IPS-NIHi7 (cell line): Measurements from ENCODE around the gene SIX1.

Experiments used
- DNase-seq: peaks from one replicate; pipeline ENCODE4 v3.0.0; 2012; ENCODE audit warnings: mixed read lengths; ENCODE audit errors: extremely low spot score

Gene SIX1

DNA sequence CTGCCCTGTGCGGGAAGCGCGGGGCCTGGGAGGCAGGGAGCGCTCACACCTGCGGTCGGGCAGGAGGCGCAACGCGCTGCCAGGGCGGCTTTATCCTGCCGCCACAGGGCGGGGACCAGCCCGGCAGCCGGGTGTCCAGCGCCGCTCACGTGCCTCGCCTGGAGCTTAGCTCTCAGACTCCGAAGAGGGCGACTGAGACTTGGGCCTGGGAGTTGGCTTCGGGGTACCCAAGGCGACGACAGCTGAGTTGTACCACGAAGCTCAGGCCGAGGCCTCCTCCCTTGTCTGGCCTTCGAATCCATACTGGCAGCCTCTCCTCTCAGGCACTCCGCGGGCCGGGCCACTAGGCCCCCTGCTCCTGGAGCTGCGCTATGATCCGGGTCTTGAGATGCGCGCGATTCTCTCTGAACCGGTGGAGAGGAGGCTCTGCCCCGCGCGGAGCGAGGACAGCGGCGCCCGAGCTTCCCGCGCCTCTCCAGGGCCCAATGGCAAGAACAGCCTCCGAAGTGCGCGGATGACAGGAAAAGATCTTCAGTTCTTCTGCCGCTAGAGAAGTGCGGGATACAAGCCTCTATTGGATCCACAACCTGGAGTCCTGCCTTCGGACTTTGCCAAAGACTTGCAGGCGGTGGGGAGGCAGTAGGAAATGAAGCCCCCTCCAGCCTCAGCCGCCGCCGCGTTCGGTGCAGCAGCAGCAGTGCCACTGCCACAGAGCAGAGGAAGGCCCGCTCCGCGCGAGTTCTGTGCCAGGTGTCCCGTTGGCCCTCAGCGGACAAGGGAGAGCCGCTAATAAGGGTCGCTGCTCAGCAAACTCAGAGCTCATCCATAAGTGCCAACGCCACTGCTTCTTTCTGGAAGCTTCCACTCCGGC lies 6.8 kb downstream of the SIX1 start:
- peak; percentile 38 for DNase-seq

DNA sequence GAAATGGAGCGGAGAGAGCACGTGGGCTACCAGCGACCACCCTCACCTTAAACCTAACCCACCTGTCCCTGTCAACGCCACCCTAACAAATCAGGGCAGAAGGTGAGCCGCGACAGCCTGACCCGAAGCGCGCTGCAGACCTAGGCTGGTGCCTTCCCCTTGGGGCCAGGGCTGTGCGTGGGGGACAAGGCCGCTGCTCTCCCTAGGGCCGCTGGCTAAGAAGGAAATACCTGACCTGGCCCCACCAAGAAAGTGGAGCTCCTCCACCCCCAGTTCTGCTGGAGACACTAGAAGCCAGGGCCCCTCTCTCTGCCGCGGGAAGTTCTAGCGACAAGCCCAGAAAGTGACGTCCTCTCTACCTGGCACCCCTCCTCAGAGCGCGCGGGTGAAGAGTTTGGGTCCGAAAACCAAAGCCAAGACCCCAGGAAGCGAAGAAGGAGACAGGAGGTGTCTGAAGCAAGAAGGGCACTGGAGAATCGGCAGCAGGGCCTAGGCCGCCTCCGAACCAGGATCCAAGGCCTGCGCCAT lies 7.5 kb downstream of the SIX1 start:
- no peak for DNase-seq

DNA sequence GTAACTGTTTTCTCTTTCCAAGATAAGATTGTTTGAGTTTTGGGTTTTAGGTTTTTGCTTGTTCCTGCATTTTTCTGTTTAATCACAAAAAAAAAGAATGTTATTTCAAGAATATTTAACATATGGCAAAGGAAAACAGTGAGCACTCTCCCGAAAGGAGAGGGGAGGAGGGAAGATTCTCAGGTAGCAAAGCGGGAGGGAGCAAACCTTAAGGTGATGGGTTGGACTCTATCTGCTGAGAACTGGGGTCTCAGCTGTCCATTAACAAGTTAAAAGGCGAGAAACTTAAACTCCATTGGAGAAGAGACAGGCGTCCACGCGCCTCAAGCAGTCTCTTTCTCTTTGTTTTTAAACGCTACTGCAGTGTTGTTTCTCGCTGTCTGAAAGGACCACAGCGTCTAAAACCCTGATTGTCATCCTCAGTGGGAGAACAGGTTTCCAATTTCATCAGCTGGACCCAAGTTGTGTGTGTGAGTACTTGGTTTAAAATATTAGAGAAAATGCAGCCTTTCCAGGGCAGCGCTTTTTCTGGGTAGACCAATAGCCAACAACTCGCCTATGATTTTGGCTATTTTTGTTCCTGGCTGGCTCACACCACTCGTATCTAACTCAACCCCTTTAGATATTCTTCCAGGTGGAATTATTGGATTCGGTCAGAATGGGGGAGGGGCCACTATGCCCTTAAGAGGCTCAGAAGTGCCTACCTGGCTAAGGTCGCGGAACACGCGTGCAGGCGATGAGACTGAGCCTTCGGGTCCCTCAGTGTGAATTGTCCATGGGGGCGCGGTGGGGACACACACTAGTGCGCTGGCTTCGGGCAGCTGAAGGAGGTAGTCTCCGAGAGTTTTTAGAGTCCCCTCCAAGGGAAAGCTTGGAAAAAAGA lies 8.2 kb downstream of the SIX1 start:
- DNase-seq: no peak

DNA sequence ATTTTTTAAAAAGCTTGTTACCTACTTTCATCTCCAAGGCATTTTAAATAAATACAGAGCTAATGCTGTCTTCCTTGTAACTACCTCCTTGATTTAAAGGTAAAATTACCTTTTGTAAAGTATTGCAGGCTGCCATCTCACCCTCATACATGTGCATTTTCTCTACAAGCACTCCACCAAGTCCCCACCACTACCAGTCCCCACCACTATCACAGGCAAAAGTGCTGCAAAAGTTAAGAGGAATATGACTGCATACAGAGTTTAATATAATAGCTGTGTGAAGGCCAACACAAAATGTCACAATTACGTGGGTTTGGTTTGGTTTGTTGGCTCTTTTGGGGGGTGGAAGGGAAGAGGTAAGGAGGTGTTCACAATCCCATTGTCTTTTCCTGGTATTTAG lies 9.6 kb downstream of the SIX1 start:
- DNase-seq: no peak

DNA sequence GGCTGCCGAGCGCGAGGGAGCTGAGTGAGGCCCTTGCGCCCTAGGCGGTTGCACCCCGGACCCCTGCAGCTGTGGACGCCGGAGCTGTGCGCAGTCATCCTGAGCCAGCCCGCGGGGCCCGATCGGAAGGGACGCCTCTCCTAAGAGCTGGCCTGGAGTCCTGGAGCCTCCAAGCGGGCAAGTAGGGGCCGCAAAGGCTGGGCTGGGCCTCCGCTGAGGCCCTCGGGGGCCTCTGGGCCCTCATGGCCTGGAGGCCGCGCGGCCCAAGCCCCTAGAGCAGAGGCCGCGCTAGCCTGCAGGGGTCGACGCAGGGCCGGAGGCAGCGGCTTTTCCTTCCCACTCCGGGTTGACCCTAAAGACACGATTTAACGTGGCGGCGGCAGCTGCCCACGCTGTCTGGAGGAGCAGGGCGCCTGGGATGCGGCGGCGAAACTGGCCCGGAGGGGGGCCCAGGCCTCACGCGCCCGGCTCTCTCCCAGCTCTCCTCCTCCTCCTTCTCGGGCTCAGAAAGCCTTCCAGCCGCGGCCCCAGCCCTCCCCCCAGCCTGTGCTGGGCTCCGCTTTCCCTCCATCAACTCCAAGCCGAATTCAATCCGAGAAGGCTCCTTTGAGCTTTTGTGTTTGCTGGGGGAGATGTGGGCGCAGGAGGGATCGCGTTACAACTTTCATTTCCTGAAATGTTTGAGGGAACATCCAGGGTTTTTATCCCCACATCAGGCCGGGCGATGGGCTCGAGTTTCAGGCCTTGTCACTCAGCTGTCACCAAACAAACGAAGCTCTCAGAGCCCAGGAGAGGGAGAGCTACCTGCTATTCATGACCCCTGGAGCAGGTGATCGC lies 11.6 kb downstream of the SIX1 start:
- DNase-seq: no peak

DNA sequence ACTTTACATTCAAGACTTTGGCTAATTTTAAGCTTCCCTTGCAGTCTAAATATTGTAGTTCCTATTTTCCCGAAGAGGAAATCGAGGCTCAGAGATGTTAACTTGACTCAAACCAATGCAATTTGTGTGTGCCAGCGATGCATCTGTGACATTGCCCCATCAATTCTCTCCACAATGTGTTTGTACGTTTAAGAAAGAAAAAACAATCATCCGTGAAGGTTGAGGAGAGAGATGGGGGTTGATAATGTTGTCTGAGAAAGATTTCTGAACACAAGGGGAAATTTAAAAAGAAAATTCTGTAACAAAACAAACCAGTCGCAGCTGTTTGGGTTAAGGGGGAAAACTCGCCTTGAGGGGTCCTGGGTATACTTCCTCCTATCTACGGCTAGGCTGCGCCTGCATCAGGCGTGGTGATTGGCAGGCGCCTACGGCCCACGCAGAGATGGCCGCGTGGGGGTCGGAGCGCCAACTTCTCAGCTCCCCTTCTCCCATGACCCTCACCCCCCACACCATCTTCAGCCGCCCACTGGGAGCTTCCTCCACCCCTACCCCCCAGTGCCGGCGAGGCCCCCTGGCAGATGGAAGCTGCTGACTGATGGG lies 12.3 kb downstream of the SIX1 start:
- DNase-seq: no peak

DNA sequence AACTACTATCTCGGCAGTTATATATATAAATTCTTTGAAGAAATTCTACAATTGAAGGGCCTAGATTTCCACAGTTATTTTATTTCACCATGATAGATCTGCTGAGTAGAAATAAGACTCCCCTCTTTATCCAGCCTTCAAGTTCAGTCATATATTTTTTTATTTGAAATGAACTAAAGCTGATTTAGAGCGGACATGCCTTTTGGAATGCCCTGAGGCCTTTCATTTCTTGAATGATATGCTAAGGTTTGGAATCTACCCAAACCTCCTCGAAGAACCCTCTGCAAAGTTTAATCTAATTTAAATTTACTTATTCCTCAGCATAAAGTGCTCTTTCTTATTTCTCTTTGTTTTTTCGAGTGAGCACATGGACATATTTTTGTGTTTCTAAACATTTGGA lies 15.1 kb downstream of the SIX1 start:
- DNase-seq: no peak

DNA sequence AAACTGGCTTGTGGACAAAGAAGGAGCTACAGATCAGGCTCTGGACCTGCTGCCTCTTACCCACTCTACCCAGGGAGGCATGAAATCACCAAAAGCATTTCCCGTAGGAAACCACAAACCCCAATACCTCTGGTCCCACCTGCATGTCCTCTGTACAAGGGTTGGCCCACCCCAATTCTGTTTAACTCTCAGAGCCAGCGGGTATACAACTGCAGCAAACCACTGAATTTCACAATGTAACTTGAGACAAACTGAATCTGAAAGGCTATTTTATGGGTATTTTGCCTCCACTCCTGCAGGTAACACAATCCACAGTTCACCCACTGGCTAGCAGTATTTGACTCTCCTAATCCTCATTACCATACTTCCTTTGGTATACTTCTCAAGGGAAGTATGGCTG lies 16.5 kb downstream of the SIX1 start:
- DNase-seq: no peak

DNA sequence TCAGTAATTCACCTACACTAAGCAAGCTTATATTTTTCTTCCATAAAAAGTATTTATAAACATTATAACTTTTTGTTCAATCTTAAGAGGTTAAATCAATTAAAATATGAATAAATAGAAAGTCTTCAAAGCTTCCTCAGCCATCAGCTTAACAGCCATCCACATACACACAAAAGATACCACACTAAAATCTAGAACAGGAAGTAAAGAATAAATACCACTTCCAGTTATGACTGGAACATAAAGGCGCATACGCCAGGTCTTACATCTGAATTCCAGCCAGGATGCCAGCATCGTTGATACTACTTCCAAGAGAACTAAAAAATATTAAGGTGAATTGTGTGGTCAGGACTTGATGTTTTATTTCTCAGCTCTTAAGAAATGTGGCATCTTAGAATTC lies 17.0 kb downstream of the SIX1 start:
- DNase-seq: no peak

DNA sequence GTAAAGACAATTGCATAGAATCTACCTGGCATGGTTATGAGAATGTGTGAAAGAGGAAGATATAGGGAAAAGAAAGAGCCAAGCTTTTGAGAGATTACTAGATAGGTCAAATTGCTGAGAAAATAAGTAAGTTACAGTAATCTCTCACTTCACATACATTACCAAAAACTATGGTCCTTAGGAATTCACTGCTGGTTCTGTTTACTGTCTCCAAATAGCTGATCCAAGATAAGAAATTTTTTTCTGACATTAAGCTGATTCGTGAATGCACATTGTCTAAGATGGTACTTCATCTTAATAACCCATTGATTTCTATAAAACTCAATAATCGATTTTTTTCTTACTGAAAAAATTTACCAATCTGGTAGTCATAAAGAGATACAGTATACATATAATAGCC lies 17.4 kb downstream of the SIX1 start:
- no peak for DNase-seq

DNA sequence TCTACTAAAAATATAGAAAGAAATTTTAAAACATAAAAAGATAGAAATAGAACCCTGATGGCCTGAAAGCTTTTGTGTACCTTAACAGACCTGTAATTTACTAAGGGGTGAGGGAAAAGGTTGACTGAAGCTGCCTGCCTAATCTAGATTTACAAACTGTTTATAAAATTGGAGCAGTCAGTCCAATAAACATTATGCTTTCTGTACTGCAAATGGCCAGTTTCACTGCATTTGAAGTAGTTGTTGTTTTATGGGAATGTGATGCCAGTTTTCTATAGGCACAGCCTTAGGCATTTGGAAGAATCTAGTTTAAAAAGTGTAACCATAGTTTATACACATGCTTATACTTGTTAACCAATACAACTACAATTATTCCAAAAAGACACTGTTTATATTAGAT lies 19.1 kb downstream of the SIX1 start:
- no peak for DNase-seq

DNA sequence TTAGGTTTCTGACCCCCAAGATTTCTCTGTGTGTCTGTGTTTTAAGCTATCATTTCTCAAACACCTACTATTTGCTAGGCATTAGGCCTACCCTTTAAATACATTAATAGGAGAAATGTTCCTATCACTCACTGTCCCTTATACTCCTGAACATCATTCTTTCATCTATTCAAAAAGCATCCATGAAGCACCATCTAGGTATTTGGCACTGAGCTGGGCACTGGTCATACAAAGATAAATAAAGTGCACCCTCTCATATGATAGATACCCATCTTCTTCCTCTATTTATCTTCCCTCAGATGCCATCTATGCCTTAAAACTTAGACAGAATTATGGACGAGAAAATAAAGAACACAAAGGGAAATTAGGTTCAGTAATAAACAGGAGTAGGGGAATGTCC lies 20.4 kb downstream of the SIX1 start:
- DNase-seq: no peak

DNA sequence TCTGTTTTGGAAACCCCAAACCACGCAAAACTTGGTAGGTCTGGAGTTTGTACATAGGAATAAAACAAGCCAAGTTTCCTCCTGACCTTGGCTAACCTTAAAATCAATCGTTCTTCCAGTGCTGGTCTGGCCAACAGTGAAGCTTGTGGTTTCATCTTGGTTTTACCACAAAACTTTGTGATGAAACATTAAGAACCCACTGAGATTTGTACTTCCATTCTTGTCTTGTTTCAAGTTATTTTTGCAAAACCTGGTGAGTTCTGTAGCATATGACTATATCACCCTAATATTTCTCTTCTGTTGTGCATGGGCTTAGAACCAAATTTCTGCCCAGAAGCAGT lies 26.4 kb downstream of the SIX1 start:
- no peak for DNase-seq

DNA sequence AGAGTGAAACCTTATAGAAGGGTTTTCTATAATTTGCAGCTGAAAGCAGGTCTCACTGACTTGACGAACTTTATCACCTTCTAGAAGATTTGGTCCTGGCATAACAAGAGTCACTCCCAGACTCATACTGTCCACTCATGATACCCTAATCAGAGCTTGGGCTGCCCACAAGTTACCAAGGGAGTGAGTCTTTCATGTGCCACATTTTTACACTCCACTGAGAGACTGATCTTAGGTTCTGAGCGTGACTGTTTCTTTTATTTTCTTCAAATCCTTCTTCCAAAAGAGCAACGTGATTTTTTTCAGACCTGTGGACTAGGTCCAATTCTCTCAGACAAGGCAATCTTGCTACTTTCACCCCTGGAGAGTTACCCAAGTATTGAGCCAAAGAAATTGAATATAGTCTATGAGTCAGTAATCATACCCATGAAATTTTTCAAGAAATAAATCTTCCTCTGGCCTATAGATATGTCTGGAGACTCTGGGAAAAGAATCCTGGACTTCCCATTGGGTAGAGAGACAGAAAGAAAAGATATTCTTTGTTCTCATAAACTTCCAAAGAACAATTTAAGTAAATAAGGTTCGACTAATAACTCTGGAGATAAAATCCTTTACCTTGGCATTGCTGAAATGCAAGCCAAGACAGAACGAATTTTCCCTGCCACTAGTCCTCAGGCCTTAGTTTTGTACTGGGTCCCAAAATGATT lies 26.9 kb downstream of the SIX1 start:
- DNase-seq: no peak

DNA sequence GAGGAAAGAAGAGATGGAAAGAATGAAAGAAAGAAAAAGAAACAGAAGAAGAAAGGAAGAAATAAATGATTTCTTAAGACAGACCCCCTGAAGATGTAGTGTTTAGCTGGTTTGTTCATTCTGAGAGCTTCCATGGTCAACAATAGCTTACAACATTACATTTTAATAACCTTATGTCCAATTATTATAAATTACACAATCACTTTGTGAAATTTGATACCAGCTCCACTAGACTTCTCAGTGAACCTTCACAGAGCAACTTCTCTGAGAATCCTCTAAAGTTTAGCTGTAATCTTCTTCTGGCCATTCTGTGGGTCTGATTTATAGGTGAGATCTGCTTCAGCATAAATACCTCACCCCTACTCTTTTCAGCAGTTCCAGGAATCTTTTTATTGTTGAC lies 27.9 kb downstream of the SIX1 start:
- no peak for DNase-seq

DNA sequence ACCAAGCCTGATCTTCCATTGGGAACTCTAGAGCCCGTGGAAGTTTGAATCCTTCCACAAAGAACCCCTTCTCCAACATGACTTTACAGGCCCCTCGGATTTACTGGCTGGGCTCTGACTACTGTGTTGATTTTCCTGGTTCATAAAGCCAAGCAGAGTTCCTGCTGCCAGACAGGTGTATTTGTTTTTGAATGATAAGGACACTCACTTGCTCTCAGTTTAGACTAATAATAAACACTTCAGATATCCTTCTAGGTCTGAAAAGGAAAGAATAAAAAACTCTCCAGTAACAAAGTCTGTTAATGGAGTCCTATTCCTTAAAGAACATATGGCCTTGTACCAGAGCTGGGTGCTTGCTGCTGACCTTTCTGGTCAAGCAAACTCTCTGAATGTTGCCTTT lies 31.0 kb downstream of the SIX1 start:
- DNase-seq: no peak

DNA sequence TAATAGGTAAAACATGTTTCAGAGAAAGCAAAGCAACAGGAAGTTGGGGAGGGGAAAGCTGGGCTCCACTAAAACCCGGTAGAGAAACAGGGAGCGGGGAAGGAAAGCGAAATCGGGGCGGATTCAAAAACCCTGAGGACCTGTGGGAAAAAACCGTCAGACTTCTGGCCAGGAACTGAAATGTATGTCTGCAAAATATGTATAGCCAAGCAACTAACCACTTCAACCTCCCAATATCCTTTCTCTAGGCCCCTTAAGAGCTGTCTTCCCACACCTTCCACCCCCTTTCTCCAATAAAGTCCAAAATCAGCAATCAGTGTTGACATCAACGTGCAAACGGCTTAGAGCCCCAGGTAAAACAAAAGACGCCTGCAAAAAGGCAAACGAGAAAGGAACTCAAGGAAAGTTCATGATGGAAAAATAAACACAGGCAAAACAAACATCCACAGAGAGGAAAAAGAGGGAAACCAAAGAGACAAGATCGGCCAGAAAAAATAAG lies 32.8 kb downstream of the SIX1 start:
- peak; percentile 28 for DNase-seq

DNA sequence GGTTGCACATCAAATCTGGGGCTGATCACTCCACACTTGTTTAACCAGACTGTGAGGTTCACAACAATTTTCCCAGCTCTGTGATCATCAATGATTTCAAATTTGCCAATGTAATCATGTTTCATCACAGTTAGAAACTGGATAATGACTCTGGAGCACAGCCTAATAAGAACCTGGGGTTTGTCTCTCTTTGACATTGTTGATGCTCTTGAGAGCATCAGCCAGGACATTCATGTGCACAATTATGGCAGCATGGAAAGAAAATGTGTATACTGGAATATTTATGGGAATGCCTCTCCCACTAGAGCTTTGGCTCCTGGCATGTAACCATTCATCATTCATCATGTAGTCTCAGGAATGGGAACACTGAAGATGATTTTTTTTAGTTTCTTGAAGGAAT lies 47.0 kb downstream of the SIX1 start:
- no peak for DNase-seq

DNA sequence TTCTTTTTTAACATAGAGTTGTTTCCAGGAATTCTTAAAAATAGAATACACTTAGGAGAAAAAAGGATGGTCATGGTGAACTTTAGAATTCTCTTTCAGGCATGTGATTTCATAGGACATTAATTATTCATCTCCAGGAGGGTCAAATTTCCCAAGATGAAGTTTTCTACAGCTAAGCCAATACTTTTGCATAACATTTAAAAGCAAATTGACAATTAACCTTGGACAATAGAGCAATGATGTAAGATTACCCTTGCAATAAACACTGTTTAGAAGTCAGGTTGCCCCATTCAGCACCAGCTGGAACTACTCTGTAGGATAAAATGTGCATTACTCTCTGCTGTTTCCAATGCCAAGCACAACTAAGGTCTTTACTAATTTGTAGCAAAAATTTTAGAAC lies 49.5 kb downstream of the SIX1 start:
- no peak for DNase-seq

DNA sequence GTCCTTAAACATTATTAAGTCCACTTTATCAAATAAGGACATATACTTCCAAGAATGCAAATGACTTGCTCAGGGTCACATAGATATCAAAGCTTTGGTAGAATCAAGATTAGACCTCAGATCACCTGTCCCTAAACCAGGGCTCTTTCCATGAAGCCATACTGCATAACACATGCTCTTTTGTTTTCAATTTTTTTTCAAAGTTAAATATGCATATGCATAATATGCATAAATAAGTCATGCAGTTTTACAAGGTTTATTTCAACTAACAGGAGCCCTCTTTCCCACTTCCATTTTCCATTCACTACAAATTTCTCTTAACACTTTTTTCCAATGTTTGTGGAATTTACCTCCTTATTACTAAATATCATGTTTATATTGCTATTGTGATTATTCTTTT lies 53.1 kb downstream of the SIX1 start:
- no peak for DNase-seq

DNA sequence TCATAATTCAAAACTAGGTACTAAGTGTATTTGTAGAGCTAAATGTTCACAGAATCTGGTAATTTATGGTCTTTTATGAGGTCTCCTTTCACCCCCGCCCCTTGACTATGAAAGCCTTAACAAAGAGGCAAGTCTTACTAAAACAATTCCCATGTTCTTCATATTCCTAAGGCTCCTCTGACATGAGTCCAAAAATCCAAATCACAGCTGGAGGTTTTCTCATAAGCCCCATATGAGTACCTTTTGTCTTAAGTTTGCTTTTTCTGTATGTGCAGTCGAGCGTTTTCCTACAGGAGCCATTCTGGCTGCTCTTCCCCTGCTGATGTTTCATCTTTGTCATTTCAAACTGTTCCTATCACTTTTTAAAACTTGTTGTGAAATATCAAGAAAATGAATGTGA lies 55.2 kb downstream of the SIX1 start:
- DNase-seq: no peak
